ENCODE measurements around the gene KIAA1671. TPM values are rescaled to one million over a fixed set of nuclear protein-coding genes. Genes with fewer than 3 reads are reported as not detected.
"Not testable (repeated sequence)": the region's sequence is repeated elsewhere in the genome, so short reads cannot be mapped to it uniquely, and the experiment has no call there.

Gene KIAA1671
- total RNA-seq, 2 experiments from 2014 or later: 12.3 to 14.0 TPM

DNA sequence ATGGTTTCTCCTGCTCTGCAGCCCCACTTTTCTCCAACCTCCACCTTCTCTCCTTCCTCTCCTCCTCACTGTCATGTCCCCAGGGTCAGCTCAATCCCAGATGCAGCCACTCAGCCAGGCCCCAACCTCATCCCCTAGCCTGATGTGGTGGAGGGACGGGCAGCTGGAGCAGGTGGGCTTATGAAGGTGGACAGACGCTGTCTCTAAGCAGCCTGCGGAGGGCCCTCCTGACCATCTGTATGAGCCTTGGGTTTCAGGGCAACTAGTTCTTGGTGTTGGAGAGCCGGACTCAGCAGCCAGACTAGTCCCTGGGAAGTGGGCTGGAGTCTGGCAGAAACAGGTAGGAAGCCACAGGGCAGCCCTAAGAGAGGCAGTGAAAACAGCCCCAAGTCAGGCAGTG is 285.0 kb downstream of the KIAA1671 start:
- Mint-ChIP-seq H3K4me1 (peaks cover 5% of the 10 kb centered on the region), H3K9me3 (ENCODE audit: low read depth) (no peaks in the 10 kb centered on the region), H3K4me3 (no peak overlapping the region), H3K36me3 (ENCODE audit: low read depth) (no peaks in the 10 kb centered on the region), H3K27me3 (peaks cover 32% of the 10 kb centered on the region), H3K27ac (no peak overlapping the region)
- ATAC-seq (no peak), DNase-seq (no peak)
- intact Hi-C loops (cut with DNase I, micrococcal nuclease): loop anchor here (5.0 kb wide), 3 partner anchors 95 to 540 kb away; no protein-coding TSS in a partner anchor
- POLR2A ChIA-PET: no interaction called here
- CTCF ChIA-PET: interaction anchor here (0.6 to 0.8 kb wide), 3 partner anchors 119 to 722 kb away, joined by 3 to 4 read pairs (median 3); no protein-coding TSS in a partner anchor

DNA sequence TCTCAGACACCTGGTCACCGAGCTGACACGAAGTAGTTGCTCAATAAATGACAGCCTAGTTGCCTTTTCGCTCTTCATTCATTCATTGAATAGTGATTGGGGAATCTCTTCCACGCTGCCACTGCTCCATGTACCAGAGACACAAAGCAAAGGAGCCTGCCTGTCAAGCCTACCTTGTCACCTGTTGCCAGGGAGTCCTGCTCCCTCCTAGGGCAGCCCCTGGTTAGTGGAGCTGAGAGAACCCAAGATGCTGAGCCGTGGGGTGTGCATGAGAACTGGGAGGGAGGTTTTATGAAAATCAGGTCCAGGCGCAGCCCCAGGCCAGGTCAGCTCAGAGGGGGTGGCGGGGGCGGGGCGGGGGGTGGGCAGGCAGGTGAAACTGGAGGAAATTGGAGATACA is 285.5 kb downstream of the KIAA1671 start:
- H3K27ac Mint-ChIP-seq; H3K4me3 Mint-ChIP-seq; DNase-seq; POLR2A ChIA-PET; ATAC-seq; H3K9me3 Mint-ChIP-seq (ENCODE audit: low read depth); H3K4me1 Mint-ChIP-seq; H3K36me3 Mint-ChIP-seq (ENCODE audit: low read depth); CTCF ChIA-PET: not testable (repeated sequence)
- intact Hi-C loops (cut with DNase I, micrococcal nuclease): loop anchor here (5.0 kb wide), 3 partner anchors 94 to 539 kb away; no protein-coding TSS in a partner anchor
- H3K27me3 Mint-ChIP-seq: peaks cover 31% of the 10 kb centered on the region

Other genes starting within 250 kb of the KIAA1671 start
- not detected for gene PIWIL3, start 178.0 kb upstream of the KIAA1671 start, total RNA-seq
- under 1 TPM; 0.11 to 0.35 TPM for gene SGSM1, start 146.5 kb upstream of the KIAA1671 start, total RNA-seq
- not detected for gene LHFPL7, start 6.0 kb upstream of the KIAA1671 start, total RNA-seq
- gene CRYBB3, start 247.1 kb downstream of the KIAA1671 start, total RNA-seq: under 1 TPM in 1 of 2 experiments, not detected in 1; 0.34 TPM

All from activated CD4-positive, alpha-beta T cell treated with anti-CD3 and anti-CD28 coated beads for 36 hours (primary cell).